Measurements from ENCODE around the gene ARFRP1.
"Not testable (repeated sequence)": the region's sequence is repeated elsewhere in the genome, so short reads cannot be mapped to it uniquely, and the experiment has no call there.

The ARFRP1 gene

GRCh38 chr20:63655249-63655648 is 52.5 kb downstream of the ARFRP1 start:
- DNase-seq (ENCODE audit: low read depth): no peak

GRCh38 chr20:63653974-63654668 is 53.7 kb downstream of the ARFRP1 start:
- DNase-seq (ENCODE audit: low read depth): no peak

- no peak for DNase-seq (ENCODE audit: low read depth)
Observed at GRCh38 chr20:63653041-63653973, 54.5 kb downstream of the ARFRP1 start, which contains the start of gene STMN3. Gene STMN3 (minus strand): TSS chr20:63653424. CDS start chr20:63653345, 79 bp downstream.

DNA sequence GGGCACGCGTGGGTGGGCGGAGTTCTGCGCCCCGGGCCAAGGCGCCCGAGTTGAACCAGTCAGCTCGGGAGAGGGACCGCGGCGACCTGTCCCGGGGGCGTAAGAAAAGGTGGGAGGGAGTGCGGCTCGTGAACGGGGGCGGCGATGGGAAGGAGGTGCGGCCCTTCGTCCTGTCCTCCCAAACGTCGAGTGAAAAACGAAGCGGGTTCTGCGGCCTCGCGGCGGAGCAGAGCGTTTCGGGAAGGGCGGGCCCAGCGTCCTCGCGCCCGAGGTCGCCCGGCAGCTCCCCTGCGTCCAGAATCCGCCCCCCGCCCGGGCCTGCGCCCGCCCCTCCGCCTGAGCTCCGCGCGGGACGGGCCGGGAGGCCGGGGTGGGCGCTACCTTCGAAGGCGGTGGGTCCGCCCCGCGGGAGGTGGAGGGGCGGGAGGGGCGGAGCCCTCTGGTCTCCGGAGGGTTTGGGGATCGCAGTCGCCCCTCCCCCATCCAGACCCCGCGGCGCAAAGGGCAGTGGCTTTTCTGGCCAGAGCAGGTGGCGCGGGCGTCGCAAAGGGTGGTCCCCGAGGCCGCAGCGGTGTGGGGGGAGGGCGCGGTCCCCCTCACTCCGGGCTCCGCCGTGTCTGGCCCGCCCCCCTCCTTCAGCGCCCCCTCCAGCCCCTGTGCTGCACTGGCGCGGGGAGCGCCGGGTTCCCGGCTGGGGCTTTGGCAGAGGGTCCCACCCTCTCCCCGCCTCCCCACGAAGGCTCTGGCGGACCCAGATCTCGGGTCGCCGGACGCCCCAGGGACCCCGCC is 55.4 kb downstream of the ARFRP1 start:
- DNase-seq (ENCODE audit: low read depth): no peak

- no peak for DNase-seq (ENCODE audit: low read depth)
Observed at GRCh38 chr20:63651942-63652191, 55.9 kb downstream of the ARFRP1 start.

DNA sequence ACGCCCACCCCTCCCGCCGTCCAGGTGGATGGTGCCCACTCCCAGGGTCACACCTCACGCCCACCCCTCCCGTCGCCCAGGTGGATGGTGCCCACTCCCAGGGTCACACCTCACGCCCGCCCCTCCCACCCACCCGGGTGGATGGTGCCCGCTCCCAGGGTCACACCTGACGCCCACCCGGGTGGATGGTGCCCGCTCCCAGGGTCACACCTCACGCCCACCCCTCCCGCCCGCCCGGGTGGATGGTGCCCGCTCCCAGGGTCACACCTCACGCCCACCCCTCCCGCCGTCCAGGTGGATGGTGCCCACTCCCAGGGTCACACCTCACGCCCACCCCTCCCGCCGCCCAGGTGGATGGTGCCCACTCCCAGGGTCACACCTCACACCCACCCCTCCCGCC is 57.3 kb downstream of the ARFRP1 start:
- not testable (repeated sequence) for DNase-seq (ENCODE audit: low read depth)

- no peak for DNase-seq (ENCODE audit: low read depth)
Observed at GRCh38 chr20:63648895-63649589, 58.7 kb downstream of the ARFRP1 start.
